Measurements from ENCODE around the gene NFIC. TPM values are rescaled to one million over a fixed set of nuclear protein-coding genes. Genes with fewer than 3 reads are reported as not detected.

Gene NFIC
- polyA plus RNA-seq, 2 donors, result 15.4 to 48.1 TPM

DNA sequence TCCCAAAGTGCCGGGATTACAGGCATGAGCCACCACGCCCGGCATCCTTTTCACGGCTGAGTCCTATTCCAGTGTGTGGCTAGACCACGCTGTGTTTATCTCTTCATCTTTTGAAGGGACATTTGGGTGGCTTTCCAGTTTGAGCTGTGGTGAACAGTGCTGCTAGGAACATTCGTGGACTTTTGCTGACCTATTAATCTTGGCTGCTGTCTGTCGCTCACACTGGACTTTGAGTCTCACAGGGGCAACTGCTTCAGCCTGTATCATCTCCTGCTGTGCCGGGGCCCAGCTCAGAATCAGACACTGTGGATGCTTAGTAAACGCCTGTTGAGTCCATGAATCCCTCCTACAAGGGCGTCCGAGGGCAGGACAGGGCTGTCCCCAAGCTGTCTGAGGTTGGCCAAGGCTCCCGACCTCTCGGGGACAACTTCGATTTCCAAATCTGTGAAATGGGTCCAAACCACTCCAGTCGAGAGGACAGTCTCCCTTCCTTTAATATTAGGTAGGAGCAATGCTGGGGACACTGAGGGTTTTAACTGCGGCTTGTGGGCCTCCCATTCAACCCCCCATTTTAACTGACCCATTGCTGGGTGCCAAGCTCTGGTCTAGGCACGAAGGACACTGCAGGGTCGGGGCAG, 65.5 kb downstream of the NFIC start:
- 88 to 91% methylated on average over 18 of the region's 18 CpGs for WGBS, 2 donors
- no peaks in the 10 kb centered on the region for H3K27me3 ChIP-seq (ENCODE audit: control insufficient read depth in 1 of 2, insufficient read depth in 2 of 2, low read length in 2 of 2)
- H3K36me3 ChIP-seq (ENCODE audit: control insufficient read depth in 2 of 2, insufficient read depth in 2 of 2, low read length in 1 of 2), result peaks cover 0 to 21% of the 10 kb centered on the region in 2 donors
- no peaks in the 10 kb centered on the region for H3K9me3 ChIP-seq (ENCODE audit: control insufficient read depth in 2 of 2, insufficient read depth in 1 of 2, low read depth in 1 of 2, low read length in 1 of 2)
- peak overlapping the region; percentile 34 to 67 for H3K27ac ChIP-seq (ENCODE audit: low read depth in 2 of 2, low read length in 1 of 2)
- peaks cover 6 to 15% of the 10 kb centered on the region in 2 donors for H3K4me1 ChIP-seq (ENCODE audit: control insufficient read depth in 2 of 2, insufficient read depth in 2 of 2, low read length in 1 of 2)
- no peak overlapping the region for H3K4me3 ChIP-seq (ENCODE audit: low read depth in 1 of 2, low read length in 2 of 2)

DNA sequence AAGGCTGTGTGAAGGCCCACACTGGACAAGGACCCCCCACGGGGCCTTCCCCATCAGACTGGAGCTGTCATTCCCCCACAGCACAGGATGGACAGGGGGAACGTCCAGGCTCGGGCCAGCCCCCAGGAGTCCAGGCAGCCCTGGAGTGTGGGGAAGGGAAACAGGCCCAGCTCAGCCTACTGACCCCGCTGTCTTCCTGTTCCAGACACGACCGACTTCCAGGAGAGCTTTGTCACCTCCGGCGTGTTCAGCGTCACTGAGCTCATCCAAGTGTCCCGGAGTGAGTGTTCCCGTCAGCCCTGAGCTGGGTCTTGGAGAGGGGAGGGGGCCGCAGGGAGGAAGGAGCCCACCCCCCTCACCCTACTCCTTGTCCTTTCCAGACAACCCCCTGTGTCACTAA, 66.9 kb downstream of the NFIC start:
- H3K4me1 ChIP-seq (ENCODE audit: control insufficient read depth in 2 of 2, insufficient read depth in 2 of 2, low read length in 1 of 2), result peaks cover 6 to 15% of the 10 kb centered on the region in 2 donors
- 80 to 84% methylated on average over 11 to 12 of the region's 12 CpGs for WGBS, 2 donors

GRCh38 chr19:3433805-3434540, 67.6 kb downstream of the NFIC start:
- Histone ChIP-seq H3K4me3 (ENCODE audit: low read depth in 1 of 2, low read length in 2 of 2) (no peak overlapping the region), H3K27ac (ENCODE audit: low read depth in 2 of 2, low read length in 1 of 2) (peak overlapping the region; percentile 83 to 94), H3K4me1 (ENCODE audit: control insufficient read depth in 2 of 2, insufficient read depth in 2 of 2, low read length in 1 of 2) (peaks cover 3 to 15% of the 10 kb centered on the region in 2 donors), H3K9me3 (ENCODE audit: control insufficient read depth in 2 of 2, insufficient read depth in 1 of 2, low read depth in 1 of 2, low read length in 1 of 2) (no peaks in the 10 kb centered on the region), H3K36me3 (ENCODE audit: control insufficient read depth in 2 of 2, insufficient read depth in 2 of 2, low read length in 1 of 2) (peaks cover 0 to 26% of the 10 kb centered on the region in 2 donors), H3K27me3 (ENCODE audit: control insufficient read depth in 1 of 2, insufficient read depth in 2 of 2, low read length in 2 of 2) (no peaks in the 10 kb centered on the region)
- WGBS, 2 donors, result 88 to 90% methylated on average over 11 of the region's 11 CpGs

More for the DNA sequence above, 66.9 kb downstream of the NFIC start:
- Histone ChIP-seq H3K9me3 (ENCODE audit: control insufficient read depth in 2 of 2, insufficient read depth in 1 of 2, low read depth in 1 of 2, low read length in 1 of 2) (no peaks in the 10 kb centered on the region), H3K36me3 (ENCODE audit: control insufficient read depth in 2 of 2, insufficient read depth in 2 of 2, low read length in 1 of 2) (peaks cover 0 to 21% of the 10 kb centered on the region in 2 donors), H3K27me3 (ENCODE audit: control insufficient read depth in 1 of 2, insufficient read depth in 2 of 2, low read length in 2 of 2) (no peaks in the 10 kb centered on the region), H3K27ac (ENCODE audit: low read depth in 2 of 2, low read length in 1 of 2) (peak overlapping the region; percentile 61 to 94), H3K4me3 (ENCODE audit: low read depth in 1 of 2, low read length in 2 of 2) (no peak overlapping the region)

DNA sequence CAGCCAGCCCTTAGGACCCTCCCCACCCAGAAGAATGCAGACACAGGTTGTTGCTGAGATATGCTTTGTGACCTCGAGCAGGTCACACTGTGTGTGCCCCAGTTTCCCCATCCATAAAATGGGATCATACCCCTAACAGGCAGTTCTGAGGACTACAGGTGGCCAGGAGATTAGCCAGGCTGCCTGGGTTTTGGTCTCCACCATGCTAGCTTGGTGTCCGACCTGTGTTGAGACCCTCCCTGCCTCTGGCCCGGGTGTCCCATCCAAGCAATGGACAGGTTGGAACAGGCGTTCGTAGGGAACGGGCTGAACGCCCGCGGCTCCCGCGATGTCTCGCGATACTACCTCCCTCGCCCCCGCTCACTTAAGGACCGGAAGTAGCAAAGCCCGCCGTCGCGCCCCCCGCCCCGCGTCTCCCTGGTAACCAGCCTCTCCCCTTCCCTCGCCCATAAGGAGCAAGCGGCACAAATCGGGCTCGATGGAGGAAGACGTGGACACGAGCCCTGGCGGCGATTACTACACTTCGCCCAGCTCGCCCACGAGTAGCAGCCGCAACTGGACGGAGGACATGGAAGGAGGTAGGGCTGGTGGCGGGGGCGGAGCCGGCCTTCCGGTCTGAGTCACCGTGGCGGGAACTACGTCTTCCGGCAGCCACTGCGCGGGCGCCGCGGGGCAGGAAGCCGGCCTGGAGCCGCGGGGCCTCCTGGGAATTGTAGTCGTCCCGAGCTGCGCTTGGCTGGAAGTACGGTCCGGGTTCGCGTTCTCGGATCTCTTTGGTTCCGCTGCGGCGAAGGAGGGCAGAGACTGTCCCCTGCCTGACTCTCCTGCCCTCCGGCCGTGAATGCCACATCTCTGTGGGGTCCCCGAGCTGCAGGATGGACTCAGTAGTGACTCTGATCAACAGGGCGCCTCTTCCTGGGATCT, 68.5 kb downstream of the NFIC start:
- Histone ChIP-seq H3K4me3 (ENCODE audit: low read depth in 1 of 2, low read length in 2 of 2) (peak overlapping the region; percentile 59 to 65), H3K4me1 (ENCODE audit: control insufficient read depth in 2 of 2, insufficient read depth in 2 of 2, low read length in 1 of 2) (peaks cover 3 to 15% of the 10 kb centered on the region in 2 donors), H3K36me3 (ENCODE audit: control insufficient read depth in 2 of 2, insufficient read depth in 2 of 2, low read length in 1 of 2) (peaks cover 0 to 26% of the 10 kb centered on the region in 2 donors), H3K27me3 (ENCODE audit: control insufficient read depth in 1 of 2, insufficient read depth in 2 of 2, low read length in 2 of 2) (no peaks in the 10 kb centered on the region), H3K27ac (ENCODE audit: low read depth in 2 of 2, low read length in 1 of 2) (peak overlapping the region; percentile 83 to 94), H3K9me3 (ENCODE audit: control insufficient read depth in 2 of 2, insufficient read depth in 1 of 2, low read depth in 1 of 2, low read length in 1 of 2) (no peaks in the 10 kb centered on the region)
- WGBS, 2 donors, result 3 to 4% methylated on average over 67 of the region's 67 CpGs

GRCh38 chr19:3440082-3440481, 73.7 kb downstream of the NFIC start:
- Histone ChIP-seq H3K4me1 (ENCODE audit: control insufficient read depth in 2 of 2, insufficient read depth in 2 of 2, low read length in 1 of 2) (peaks cover 0 to 7% of the 10 kb centered on the region in 2 donors), H3K9me3 (ENCODE audit: control insufficient read depth in 2 of 2, insufficient read depth in 1 of 2, low read depth in 1 of 2, low read length in 1 of 2) (no peaks in the 10 kb centered on the region), H3K36me3 (ENCODE audit: control insufficient read depth in 2 of 2, insufficient read depth in 2 of 2, low read length in 1 of 2) (peaks cover 2 to 31% of the 10 kb centered on the region in 2 donors), H3K27ac (ENCODE audit: low read depth in 2 of 2, low read length in 1 of 2) (no peak overlapping the region), H3K4me3 (ENCODE audit: low read depth in 1 of 2, low read length in 2 of 2) (no peak overlapping the region), H3K27me3 (ENCODE audit: control insufficient read depth in 1 of 2, insufficient read depth in 2 of 2, low read length in 2 of 2) (no peaks in the 10 kb centered on the region)
- WGBS, 2 donors, result 66 to 68% methylated on average over 13 of the region's 13 CpGs

DNA sequence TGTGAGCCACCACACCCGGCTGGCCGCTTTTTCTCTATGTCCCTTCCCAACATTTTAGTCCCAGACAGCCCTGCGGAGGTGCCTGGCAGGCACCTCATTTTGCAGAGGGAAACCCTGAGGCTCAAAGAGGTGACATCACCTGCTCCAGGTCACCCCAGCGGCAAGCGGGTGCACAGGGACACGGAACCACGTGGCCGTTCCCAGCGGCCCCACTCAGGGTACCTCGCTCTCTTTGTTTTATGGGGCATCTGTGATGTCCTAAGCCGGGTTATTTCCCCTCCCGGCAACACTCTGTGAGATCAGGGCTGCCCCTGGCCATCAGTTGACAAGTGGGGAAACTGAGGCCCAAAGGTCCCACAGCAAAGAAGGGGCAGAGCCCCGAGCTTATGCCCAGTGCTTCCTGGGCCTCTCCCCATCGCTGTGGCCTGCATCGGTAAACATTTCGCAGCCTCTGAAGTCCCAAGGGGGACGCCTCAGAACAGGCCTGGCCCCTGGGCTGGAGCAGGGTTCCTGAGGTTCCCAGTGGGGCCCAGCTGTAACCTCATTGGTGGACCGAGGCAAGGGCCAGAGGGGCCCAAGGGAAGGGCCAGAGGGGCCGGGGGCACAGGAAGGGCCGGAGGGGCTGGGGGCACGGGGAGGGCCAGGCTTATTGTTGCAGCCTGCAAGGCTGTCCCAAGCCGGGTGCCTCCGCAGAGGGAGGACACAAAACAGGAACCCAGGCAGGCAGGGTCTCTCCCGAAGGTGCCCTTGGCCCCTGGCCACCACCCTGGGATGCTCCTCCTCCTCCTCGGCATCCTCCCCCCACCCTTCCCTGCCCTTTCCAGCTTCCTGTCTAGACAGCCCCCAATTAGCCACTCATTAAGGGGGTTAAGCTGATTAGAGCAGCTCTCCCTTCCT, 75.0 kb downstream of the NFIC start:
- Histone ChIP-seq H3K9me3 (ENCODE audit: control insufficient read depth in 2 of 2, insufficient read depth in 1 of 2, low read depth in 1 of 2, low read length in 1 of 2) (no peaks in the 10 kb centered on the region), H3K27ac (ENCODE audit: low read depth in 2 of 2, low read length in 1 of 2) (no peak overlapping the region), H3K4me1 (ENCODE audit: control insufficient read depth in 2 of 2, insufficient read depth in 2 of 2, low read length in 1 of 2) (peaks cover 0 to 5% of the 10 kb centered on the region in 2 donors), H3K36me3 (ENCODE audit: control insufficient read depth in 2 of 2, insufficient read depth in 2 of 2, low read length in 1 of 2) (peaks cover 6 to 40% of the 10 kb centered on the region in 2 donors), H3K27me3 (ENCODE audit: control insufficient read depth in 1 of 2, insufficient read depth in 2 of 2, low read length in 2 of 2) (no peaks in the 10 kb centered on the region), H3K4me3 (ENCODE audit: low read depth in 1 of 2, low read length in 2 of 2) (no peak overlapping the region)
- 79 to 81% methylated on average over 24 to 25 of the region's 25 CpGs for WGBS, 2 donors

GRCh38 chr19:3441986-3442329, 75.6 kb downstream of the NFIC start:
- 78 to 80% methylated on average over 12 to 14 of the region's 14 CpGs for WGBS, 2 donors
- Histone ChIP-seq H3K9me3 (ENCODE audit: control insufficient read depth in 2 of 2, insufficient read depth in 1 of 2, low read depth in 1 of 2, low read length in 1 of 2) (no peaks in the 10 kb centered on the region), H3K4me1 (ENCODE audit: control insufficient read depth in 2 of 2, insufficient read depth in 2 of 2, low read length in 1 of 2) (peaks cover 0 to 5% of the 10 kb centered on the region in 2 donors), H3K27ac (ENCODE audit: low read depth in 2 of 2, low read length in 1 of 2) (no peak overlapping the region), H3K27me3 (ENCODE audit: control insufficient read depth in 1 of 2, insufficient read depth in 2 of 2, low read length in 2 of 2) (no peaks in the 10 kb centered on the region), H3K36me3 (ENCODE audit: control insufficient read depth in 2 of 2, insufficient read depth in 2 of 2, low read length in 1 of 2) (peaks cover 6 to 38% of the 10 kb centered on the region in 2 donors), H3K4me3 (ENCODE audit: low read depth in 1 of 2, low read length in 2 of 2) (no peak overlapping the region)

- no peak overlapping the region for H3K4me3 ChIP-seq (ENCODE audit: low read depth in 1 of 2, low read length in 2 of 2)
- no peaks in the 10 kb centered on the region for H3K9me3 ChIP-seq (ENCODE audit: control insufficient read depth in 2 of 2, insufficient read depth in 1 of 2, low read depth in 1 of 2, low read length in 1 of 2)
- no peaks in the 10 kb centered on the region for H3K27me3 ChIP-seq (ENCODE audit: control insufficient read depth in 1 of 2, insufficient read depth in 2 of 2, low read length in 2 of 2)
- H3K27ac ChIP-seq (ENCODE audit: low read depth in 2 of 2, low read length in 1 of 2), result no peak overlapping the region
- 81 to 88% methylated on average over 15 of the region's 15 CpGs for WGBS, 2 donors
- peaks cover 6 to 40% of the 10 kb centered on the region in 2 donors for H3K36me3 ChIP-seq (ENCODE audit: control insufficient read depth in 2 of 2, insufficient read depth in 2 of 2, low read length in 1 of 2)
- peaks cover 0 to 5% of the 10 kb centered on the region in 2 donors for H3K4me1 ChIP-seq (ENCODE audit: control insufficient read depth in 2 of 2, insufficient read depth in 2 of 2, low read length in 1 of 2)
Observed at GRCh38 chr19:3442487-3443071, 76.2 kb downstream of the NFIC start.
